GM18505 (cell line): ENCODE results near the gene ATG2A.

ENCODE experiments used
- ATAC-seq: cut with Tn5 transposase; IDR thresholded peaks from one replicate; pipeline ENCODE4 v1.9.1; 2021; ENCODE audit not compliant: unreplicated experiment
- POLR2A ChIP-seq: IDR thresholded peaks from 4 replicates; pipeline ENCODE4 v1.6.1; 2011; ENCODE audit warnings: borderline replicate concordance; ENCODE audit not compliant: insufficient read depth, insufficient read length; ENCODE audit errors: extremely low read depth

ATG2A gene

GRCh38 chr11:64858467-64859263 is 58.3 kb downstream of the ATG2A start:
- ATAC-seq = peak; percentile 22
- TF ChIP-seq POLR2A = peak; percentile 16

DNA sequence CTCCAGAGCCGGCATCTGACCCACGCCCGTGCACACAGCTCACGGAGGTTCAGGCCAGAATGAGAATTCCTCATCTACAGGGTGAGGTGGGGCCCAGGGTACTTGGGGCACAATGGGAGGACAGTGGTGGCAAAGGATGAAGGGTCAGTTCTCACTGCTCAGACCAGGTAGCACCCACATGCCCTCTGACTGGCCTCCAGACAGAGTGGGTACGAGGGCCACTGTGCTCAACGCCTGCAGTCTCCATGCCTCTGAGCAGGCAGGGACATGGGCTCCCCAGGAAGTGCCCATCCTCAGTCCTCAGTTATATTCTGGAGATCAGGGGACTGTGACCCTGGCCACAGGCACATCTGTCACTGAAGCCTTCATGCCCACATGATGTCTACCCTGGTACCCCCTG is 59.5 kb downstream of the ATG2A start:
- no peak for ATAC-seq
- TF ChIP-seq POLR2A = no peak

DNA sequence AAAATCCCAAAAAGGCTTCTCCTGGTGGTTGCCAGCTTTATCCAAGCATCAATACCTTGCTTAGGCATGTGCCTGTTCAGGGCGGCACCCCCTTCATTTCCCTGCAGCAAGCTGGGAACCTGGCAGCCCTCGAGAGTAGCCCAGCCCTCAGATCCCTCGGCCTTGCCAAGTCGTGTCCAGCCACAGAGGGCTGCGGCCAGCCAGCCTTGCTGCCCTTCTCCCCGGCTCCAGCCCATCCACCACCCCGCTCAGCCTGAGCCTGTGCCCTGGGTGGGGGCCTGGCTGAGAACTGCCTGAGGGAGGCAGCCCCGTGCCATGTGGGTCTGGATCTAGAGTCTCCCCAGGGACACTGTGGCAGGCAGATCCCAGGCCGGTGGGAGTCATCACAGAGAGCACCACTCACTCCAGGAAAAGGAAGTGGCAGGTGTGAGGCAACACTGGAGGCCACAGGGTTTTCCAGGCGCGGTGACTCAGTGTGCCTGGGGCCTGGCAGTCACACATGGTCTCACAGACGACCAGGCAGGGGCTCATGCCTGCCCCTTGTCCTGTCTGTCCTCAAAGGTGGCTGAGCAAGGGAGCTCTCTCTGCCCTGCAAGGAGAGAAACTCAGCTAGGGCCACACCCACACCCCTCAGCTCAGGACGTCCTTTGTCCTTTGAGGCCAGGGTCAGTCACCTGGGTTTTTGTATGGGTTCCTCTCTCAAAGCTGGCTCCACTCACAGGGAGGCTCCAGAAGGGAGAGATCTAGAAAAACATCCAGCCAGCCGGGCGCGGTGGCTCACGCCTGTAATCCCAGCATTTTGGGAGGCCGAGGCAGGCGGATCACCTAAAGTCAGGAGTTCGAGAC is 60.4 kb downstream of the ATG2A start:
- no peak for TF ChIP-seq POLR2A
- no peak for ATAC-seq

DNA sequence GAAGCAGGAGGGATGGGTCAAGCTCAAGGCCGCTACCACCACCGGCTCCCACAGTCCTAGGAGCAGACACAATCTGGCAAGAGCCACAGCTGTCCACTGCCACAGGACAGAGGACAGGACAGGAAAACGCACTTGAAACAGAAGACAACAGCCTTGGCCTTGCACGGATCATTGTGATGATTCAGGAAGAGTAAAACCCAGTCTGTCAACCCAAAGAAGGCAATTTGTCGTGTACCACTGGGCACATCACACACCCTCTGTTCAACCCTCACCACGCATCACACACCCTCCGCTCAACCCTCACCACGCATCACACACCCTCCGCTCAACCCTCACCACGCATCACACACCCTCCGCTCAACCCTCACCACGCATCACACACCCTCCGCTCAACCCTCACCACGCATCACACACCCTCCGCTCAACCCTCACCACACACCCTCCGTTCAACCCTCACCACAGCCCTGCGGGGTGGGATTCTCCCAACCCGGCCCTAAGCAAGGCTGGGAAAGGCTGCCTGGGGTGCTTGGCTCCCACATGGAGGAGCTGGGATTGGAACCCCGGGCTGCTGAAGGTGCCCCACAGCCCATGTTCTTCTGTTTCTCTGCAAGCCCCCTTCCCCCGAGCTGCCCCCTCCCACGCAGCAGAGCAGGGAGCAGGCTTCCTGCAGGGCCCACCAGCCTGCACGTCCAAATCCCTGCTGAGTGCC is 61.3 kb downstream of the ATG2A start:
- no peak for TF ChIP-seq POLR2A
- ATAC-seq = no peak

DNA sequence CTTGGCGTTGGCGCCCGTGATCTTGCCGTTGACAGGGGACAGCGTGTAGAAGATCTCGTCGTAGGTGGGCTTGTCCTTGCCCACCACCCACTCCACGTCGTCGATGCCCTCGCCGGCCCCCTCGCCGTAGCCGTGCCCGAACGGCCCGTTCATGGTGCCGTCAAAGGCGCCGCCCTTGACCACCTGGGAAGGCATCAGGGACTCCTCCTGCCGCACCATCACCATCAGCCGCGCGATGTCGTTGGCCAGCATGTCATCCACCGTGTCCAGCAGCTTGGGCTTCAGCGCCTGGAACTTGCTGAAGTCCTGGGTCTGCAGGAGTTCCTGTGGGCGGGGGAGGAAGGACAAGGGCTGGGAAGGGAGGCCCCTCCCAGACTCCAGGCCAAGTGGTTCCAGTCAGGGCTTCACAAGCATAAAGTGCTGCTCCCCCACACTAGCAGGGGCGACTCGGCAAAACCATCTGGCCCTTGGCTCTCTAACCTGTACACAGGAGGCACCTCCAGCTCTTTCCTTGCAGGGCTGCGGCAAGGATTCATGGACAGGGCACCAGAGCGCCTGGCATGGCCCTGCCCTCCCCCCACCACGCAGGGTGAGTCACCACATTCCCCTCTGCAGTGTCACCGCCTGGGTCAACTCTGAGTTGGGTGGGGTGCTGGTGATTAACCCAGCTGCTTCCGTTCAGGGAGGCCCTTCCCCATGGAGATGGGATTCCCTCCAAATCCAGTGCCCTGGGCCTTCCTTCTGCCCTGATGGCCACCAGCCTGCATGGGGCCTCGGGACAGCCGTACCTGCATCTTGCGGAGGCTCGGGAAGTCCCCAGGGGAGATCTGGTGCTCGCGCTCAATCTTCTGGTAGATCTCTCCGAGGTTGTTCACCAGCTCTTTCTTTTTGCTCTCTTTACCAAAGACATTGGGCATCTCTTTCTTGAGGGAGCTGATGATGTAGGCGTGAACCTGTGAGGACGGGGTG is 62.2 kb downstream of the ATG2A start:
- no peak for TF ChIP-seq POLR2A
- no peak for ATAC-seq

DNA sequence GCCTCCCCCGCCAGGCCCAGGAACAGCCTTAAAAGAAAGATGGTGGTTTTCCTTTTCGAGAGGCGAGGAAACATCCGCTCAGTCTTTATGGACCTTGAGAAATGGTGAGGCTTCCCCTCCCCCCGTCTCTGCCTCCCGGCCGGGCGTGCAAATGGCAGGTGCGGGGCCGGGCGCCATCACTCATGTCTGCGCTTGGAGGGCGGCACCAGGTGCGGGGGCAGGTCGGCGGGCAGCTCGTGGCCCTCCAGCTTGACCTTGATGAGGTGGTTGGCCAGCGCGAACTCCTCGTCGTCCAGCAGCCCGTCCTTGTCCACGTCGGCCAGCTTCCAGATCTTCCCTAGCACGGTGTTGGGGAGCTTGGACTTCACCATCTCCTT is 62.9 kb downstream of the ATG2A start:
- ATAC-seq = no peak
- no peak for TF ChIP-seq POLR2A

- no peak for ATAC-seq
- TF ChIP-seq POLR2A = no peak
Measured at GRCh38 chr11:64853709-64854108, 63.3 kb downstream of the ATG2A start.

- TF ChIP-seq POLR2A = no peak
- ATAC-seq = no peak
Measured at GRCh38 chr11:64852804-64853509, 64.1 kb downstream of the ATG2A start.

GRCh38 chr11:64851831-64852351 is 65.1 kb downstream of the ATG2A start:
- peak; percentile 40 for TF ChIP-seq POLR2A
- ATAC-seq = peak; percentile 3

- ATAC-seq = peak; percentile 40
- peak; percentile 68 for TF ChIP-seq POLR2A
Measured at GRCh38 chr11:64850979-64851567, 65.9 kb downstream of the ATG2A start.

DNA sequence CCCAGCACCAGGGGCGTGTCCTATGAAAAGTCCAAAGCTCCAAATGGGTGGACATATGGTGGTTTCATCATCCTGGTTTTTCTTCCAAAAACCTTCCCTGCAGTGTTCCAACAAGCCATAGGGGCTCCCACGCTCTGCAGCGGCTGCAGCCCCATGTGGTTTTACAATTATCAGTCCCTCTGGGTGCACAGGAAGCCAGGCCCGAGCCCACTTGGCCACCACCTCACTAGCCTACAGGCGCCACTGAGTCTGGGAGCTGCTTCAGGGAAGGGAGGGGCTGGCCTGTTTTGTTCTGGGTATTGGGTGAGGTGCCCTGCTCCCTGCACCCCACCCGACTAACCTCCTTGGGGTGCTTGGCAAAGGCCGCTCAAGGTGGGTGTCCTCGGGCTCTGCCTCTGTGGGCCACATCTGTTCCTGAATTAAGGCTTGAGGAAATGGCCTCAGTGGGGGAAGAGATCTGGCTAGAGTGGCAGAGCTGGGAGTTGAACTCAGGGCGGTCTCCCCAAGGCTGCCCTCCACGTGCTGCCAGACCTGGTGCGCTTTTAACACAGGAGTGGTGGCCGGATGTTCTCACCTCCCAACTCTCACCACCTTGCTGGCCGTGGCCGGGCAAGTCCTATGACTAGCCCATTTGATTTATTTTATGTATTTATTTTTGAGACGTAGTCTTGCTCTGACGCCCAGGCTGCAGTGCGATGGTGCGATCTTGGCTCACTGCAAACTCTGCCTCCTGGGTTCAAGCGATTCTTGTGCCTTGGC is 67.2 kb downstream of the ATG2A start:
- no peak for ATAC-seq
- TF ChIP-seq POLR2A = no peak
